Natural killer cell (primary cell): ENCODE data around the gene ZNF318. TPM values are rescaled to one million over a fixed set of nuclear protein-coding genes. Genes with fewer than 3 reads are reported as not detected.

Source experiments
- ATAC-seq, 3 donors: fragments of 150-1000 bp in 2 of 3; fragments of 200-7000 bp in 1 of 3; cut with Tn5 transposase; 1 replicate in 1 of 3; 2 replicates in 2 of 3; pipeline ENCODE4 v1.10.0; 2021; ENCODE audit warnings: mild to moderate bottlenecking in 2 of 3, moderate library complexity in 2 of 3
- DNase-seq, 2 donors: peaks; one replicate each; pipeline versions ENCODE4 v3.0.0 to v3.0.0-alpha.2; 2013 to 2021; ENCODE audit warnings: mixed read lengths in 1 of 2
- H3K27ac ChIP-seq: one replicate; pipeline ENCODE4 v1.5.1; 2013; ENCODE audit warnings: mild to moderate bottlenecking, low read length
- H3K27me3 ChIP-seq: one replicate; pipeline ENCODE4 v1.6.1; 2013; ENCODE audit warnings: low read length; ENCODE audit not compliant: control insufficient read depth, insufficient read depth
- H3K36me3 ChIP-seq: one replicate; pipeline ENCODE4 v1.6.1; 2013; ENCODE audit warnings: low read length; ENCODE audit not compliant: control insufficient read depth, insufficient read depth
- H3K4me1 ChIP-seq: one replicate; pipeline ENCODE4 v1.6.1; 2013; ENCODE audit warnings: low read length; ENCODE audit not compliant: control insufficient read depth, insufficient read depth
- H3K4me3 ChIP-seq: one replicate; pipeline ENCODE4 v1.5.1; 2013; ENCODE audit warnings: low read length
- H3K9me3 ChIP-seq: one replicate; pipeline ENCODE4 v1.6.1; 2013; ENCODE audit warnings: low read length; ENCODE audit not compliant: control insufficient read depth, insufficient read depth
- H3K27ac Mint-ChIP-seq, 2 donors: one replicate each; pipeline ENCODE4 v1.8.0; 2022; ENCODE audit warnings: mild to moderate bottlenecking in 2 of 2, mixed read lengths in 2 of 2, moderate library complexity in 1 of 2
- H3K27me3 Mint-ChIP-seq, 2 donors: one replicate each; pipeline ENCODE4 v1.8.0; 2022; ENCODE audit warnings: low read depth in 2 of 2, mixed read lengths in 2 of 2
- H3K36me3 Mint-ChIP-seq: one replicate; pipeline ENCODE4 v1.8.0; 2022; ENCODE audit warnings: mixed read lengths
- H3K4me1 Mint-ChIP-seq, 2 donors: one replicate each; pipeline ENCODE4 v1.8.0; 2022; ENCODE audit warnings: mixed read lengths in 2 of 2
- H3K4me3 Mint-ChIP-seq: one replicate; pipeline ENCODE4 v1.8.0; 2022; ENCODE audit warnings: mild to moderate bottlenecking, moderate library complexity, mixed read lengths
- H3K9me3 Mint-ChIP-seq, 2 donors: one replicate each; pipeline ENCODE4 v1.8.0; 2022; ENCODE audit warnings: mixed read lengths in 2 of 2
- CTCF ChIP-seq: fragments of 200-600 bp; IDR thresholded peaks from one replicate; pipeline ENCODE4 v1.8.0; 2022; ENCODE audit warnings: antibody characterized with exemption
- WGBS: methylation state at CpG from one replicate; pipeline ENCODE4 v1.1.7; 2013; ENCODE audit warnings: missing lambda C conversion rate; ENCODE audit not compliant: insufficient coverage; 5-methylcytosine and 5-hydroxymethylcytosine counted together
- intact Hi-C: fragments of 100-400 bp; cut with micrococcal nuclease; formaldehyde crosslinking; loops from one replicate; pipeline ENCODE4 v1.14.2; 2022
- total RNA-seq, 4 donors: library from RNA; stranded (reverse); fragments of 120-200 nt in 1 of 4; gene quantifications; one replicate each; pipeline versions ENCODE4 v1.2.3 to v1.2.4, GENCODE V29; 2013 to 2022

Gene ZNF318
- total RNA-seq, 3 donors from 2014 or later (not counting 1 experiment from before 2014, with no cell fraction given): 34.6 to 45.9 (median 43.0) TPM

GRCh38 chr6:43399932-43400487 is 30.6 kb upstream of the ZNF318 start:
- Histone ChIP-seq H3K36me3 (no peaks in the 10 kb centered on the region), H3K4me1 (no peaks in the 10 kb centered on the region), H3K27ac (no peak overlapping the region), H3K27me3 (no peaks in the 10 kb centered on the region), H3K4me3 (no peak overlapping the region), H3K9me3 (no peaks in the 10 kb centered on the region)
- H3K4me3 Mint-ChIP-seq: no peak overlapping the region
- ATAC-seq: no peak
- TF ChIP-seq CTCF: no peak
- no peak overlapping the region for H3K27ac Mint-ChIP-seq
- intact Hi-C loops: no loop called here
- H3K36me3 Mint-ChIP-seq: no peaks in the 10 kb centered on the region
- H3K27me3 Mint-ChIP-seq: peaks cover 18 to 42% of the 10 kb centered on the region in 2 donors
- DNase-seq: no peak
- peaks cover 5 to 6% of the 10 kb centered on the region in 2 donors for H3K4me1 Mint-ChIP-seq
- no peaks in the 10 kb centered on the region for H3K9me3 Mint-ChIP-seq
- 40% methylated on average over 1 of the region's 3 CpGs for WGBS

GRCh38 chr6:43396408-43397149 is 27.1 kb upstream of the ZNF318 start:
- Mint-ChIP-seq H3K36me3 (no peaks in the 10 kb centered on the region), H3K4me3 (no peak overlapping the region), H3K9me3 (no peaks in the 10 kb centered on the region), H3K27me3 (peaks cover 40 to 60% of the 10 kb centered on the region in 2 donors), H3K27ac (no peak overlapping the region), H3K4me1 (peaks cover 30 to 35% of the 10 kb centered on the region in 2 donors)
- H3K27ac ChIP-seq: no peak overlapping the region
- H3K4me3 ChIP-seq: no peak overlapping the region
- ATAC-seq (no peak), DNase-seq (no peak)
- H3K4me1 ChIP-seq: peaks cover 19% of the 10 kb centered on the region
- no peak for TF ChIP-seq CTCF
- H3K27me3 ChIP-seq: peaks cover 21% of the 10 kb centered on the region
- WGBS: 94% methylated on average over 6 of the region's 6 CpGs
- intact Hi-C loops: no loop called here
- H3K9me3 ChIP-seq: no peaks in the 10 kb centered on the region
- no peaks in the 10 kb centered on the region for H3K36me3 ChIP-seq

GRCh38 chr6:43395776-43396175 is 26.3 kb upstream of the ZNF318 start:
- no peak for TF ChIP-seq CTCF
- H3K36me3 ChIP-seq: no peaks in the 10 kb centered on the region
- no peak overlapping the region for H3K4me3 ChIP-seq
- H3K36me3 Mint-ChIP-seq: no peaks in the 10 kb centered on the region
- peaks cover 22% of the 10 kb centered on the region for H3K27me3 ChIP-seq
- WGBS: 78% methylated on average over 3 of the region's 4 CpGs
- ATAC-seq (no peak), DNase-seq (no peak)
- no peaks in the 10 kb centered on the region for H3K9me3 Mint-ChIP-seq
- peaks cover 27% of the 10 kb centered on the region for H3K4me1 ChIP-seq
- H3K4me1 Mint-ChIP-seq: peaks cover 38 to 43% of the 10 kb centered on the region in 2 donors
- H3K4me3 Mint-ChIP-seq: no peak overlapping the region
- H3K27ac ChIP-seq: no peak overlapping the region
- H3K9me3 ChIP-seq: no peaks in the 10 kb centered on the region
- H3K27me3 Mint-ChIP-seq: peaks cover 45 to 65% of the 10 kb centered on the region in 2 donors
- intact Hi-C loops: no loop called here
- H3K27ac Mint-ChIP-seq: no peak overlapping the region
